Panc1 (cell line): Measurements from ENCODE around the gene TAF11L5. TPM values are rescaled to one million over a fixed set of nuclear protein-coding genes. Genes with fewer than 3 reads are reported as not detected.
"Not testable (repeated sequence)": the region's sequence is repeated elsewhere in the genome, so short reads cannot be mapped to it uniquely, and the experiment has no call there.

Experiments used
- ATAC-seq: fragments of 200-7000 bp; cut with Tn5 transposase; 2 replicates; pipeline ENCODE4 v1.9.1; 2020; ENCODE audit warnings: mild to moderate bottlenecking, moderate library complexity
- BruUV-seq: library from RNA; stranded (reverse); fragments of 400-500 nt; replicated peaks from 2 replicates; lab custom pipeline; 2021; lab: Mats Ljungman, UMichigan
- CTCF ChIA-PET: fragments of 300-600 bp; sonication (Branson Sonifier 250); formaldehyde crosslinking; loops from one replicate; lab custom pipeline; 2022; ENCODE audit warnings: antibody characterized with exemption; lab: Charles Lee
- POLR2A ChIA-PET: fragments of 300-600 bp; sonication (Branson Sonifier 250); formaldehyde crosslinking; loops from one replicate; lab custom pipeline; 2022; ENCODE audit warnings: antibody characterized with exemption; lab: Charles Lee
- DNase-seq: peaks from one replicate; pipeline ENCODE4 v3.0.0-alpha.2; 2010; ENCODE audit warnings: low read depth, low spot score
- H3K27ac ChIP-seq: 2 replicates; pipeline ENCODE4 v1.5.1; 2011; ENCODE audit warnings: mild to moderate bottlenecking, low read length, inconsistent platforms
- H3K27me3 ChIP-seq: fragments of 200-500 bp; sonication (Bioruptor generic); 2 replicates; pipeline ENCODE4 v1.6.0; 2014; ENCODE audit warnings: low read length, inconsistent platforms; ENCODE audit not compliant: control insufficient read depth, insufficient read depth
- H3K36me3 ChIP-seq: fragments of 200-500 bp; sonication (Bioruptor generic); 2 replicates; pipeline ENCODE4 v1.5.1; 2014; ENCODE audit warnings: inconsistent platforms, mild to moderate bottlenecking, low read length, moderate library complexity; ENCODE audit not compliant: control insufficient read depth, insufficient read depth
- H3K4me1 ChIP-seq: 2 replicates; pipeline ENCODE4 v1.5.1; 2011; ENCODE audit warnings: inconsistent platforms, mild to moderate bottlenecking, low read length, moderate library complexity; ENCODE audit not compliant: control insufficient read depth, insufficient read depth
- H3K4me3 ChIP-seq, 2 experiments: 2 replicates each; pipeline ENCODE4 v1.5.1; 2011 to 2012; ENCODE audit warnings: low read depth in 2 of 2, low read length in 2 of 2, mild to moderate bottlenecking in 2 of 2, inconsistent platforms in 1 of 2, moderate library complexity in 1 of 2
- H3K9me3 ChIP-seq: fragments of 200-500 bp; sonication (Bioruptor generic); 2 replicates; pipeline ENCODE4 v1.5.1; 2014; ENCODE audit warnings: low read depth, mild to moderate bottlenecking, inconsistent platforms, low read length, moderate library complexity; ENCODE audit not compliant: control insufficient read depth, insufficient read depth
- in situ Hi-C: cut with HindIII; loops from 2 replicates; pipeline ENCODE4 v1.10.0; 2016; ENCODE audit warnings: low sequenced_read_pairs, low pct_unique_long_range_greater_than_20kb
- intact Hi-C: fragments of 100-400 bp; cut with micrococcal nuclease; formaldehyde crosslinking; loops from one replicate; pipeline ENCODE4 v1.10.0; 2022; ENCODE audit not compliant: unreplicated experiment
- total RNA-seq: library from RNA; stranded (reverse); gene quantifications from one replicate; pipeline ENCODE4 v1.2.1, GENCODE V29; 2021; ENCODE audit not compliant: unreplicated experiment

The TAF11L5 gene
- total RNA-seq, 1 experiment from 2014 or later: not detected

GRCh38 chr5:17517526-17517925 lies 7.5 kb upstream of the TAF11L5 start:
- ATAC-seq, H3K9me3 ChIP-seq, BruUV-seq, CTCF ChIA-PET, H3K27ac ChIP-seq, intact Hi-C loops, H3K27me3 ChIP-seq, DNase-seq, H3K4me3 ChIP-seq, in situ Hi-C loops, H3K4me1 ChIP-seq, H3K36me3 ChIP-seq, POLR2A ChIA-PET: not testable (repeated sequence)

GRCh38 chr5:17518067-17518466 lies 7.0 kb upstream of the TAF11L5 start, which contains the start of gene TAF11L3:
TSS of gene TAF11L3 (plus strand) at chr5:17518367.
- BruUV-seq, POLR2A ChIA-PET, H3K36me3 ChIP-seq, H3K9me3 ChIP-seq, in situ Hi-C loops, H3K27ac ChIP-seq, CTCF ChIA-PET, H3K27me3 ChIP-seq, H3K4me3 ChIP-seq, intact Hi-C loops, ATAC-seq, DNase-seq, H3K4me1 ChIP-seq: not testable (repeated sequence)

DNA sequence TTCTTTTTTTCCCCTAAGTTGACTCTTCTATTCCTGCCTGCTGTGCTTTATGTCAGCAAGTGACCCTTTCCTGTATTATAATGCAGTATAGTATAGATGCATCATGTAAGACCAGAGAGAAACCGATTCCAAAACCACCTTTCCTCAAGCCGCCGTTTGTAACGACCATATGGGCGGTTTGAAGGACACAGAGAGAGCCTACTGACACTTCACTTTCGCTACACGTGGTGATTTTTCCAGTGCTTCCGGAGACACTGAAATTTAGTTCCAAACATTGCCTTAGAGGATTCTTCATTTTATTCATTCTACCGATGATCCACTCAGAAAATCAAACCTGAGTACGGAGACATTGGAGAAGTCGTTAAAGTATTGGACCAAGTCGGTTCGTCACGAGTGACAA lies 5.5 kb upstream of the TAF11L5 start:
- ATAC-seq, H3K27me3 ChIP-seq, H3K4me1 ChIP-seq, intact Hi-C loops, H3K36me3 ChIP-seq, H3K4me3 ChIP-seq, H3K9me3 ChIP-seq, H3K27ac ChIP-seq, POLR2A ChIA-PET, in situ Hi-C loops, BruUV-seq, CTCF ChIA-PET, DNase-seq: not testable (repeated sequence)

DNA sequence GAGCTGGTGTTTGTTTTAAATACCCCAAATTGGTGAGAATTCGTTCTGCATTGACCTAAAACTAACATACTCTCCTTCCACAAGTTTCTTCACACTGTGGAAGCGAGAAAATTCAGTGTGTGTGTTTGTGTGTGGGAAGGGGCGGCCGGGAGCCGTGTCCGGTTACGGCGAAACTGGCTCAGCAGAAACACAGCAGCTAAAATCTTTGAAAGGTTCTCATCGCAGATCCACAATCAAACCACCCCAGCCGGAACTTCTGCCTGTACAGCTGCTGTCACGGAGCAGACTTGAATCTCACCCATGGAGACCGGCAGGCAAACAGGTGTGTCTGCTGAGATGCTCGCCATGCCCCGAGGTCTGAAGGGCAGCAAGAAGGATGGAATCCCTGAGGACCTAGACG lies 3.5 kb upstream of the TAF11L5 start, which contains the start of gene TAF11L4:
TSS of gene TAF11L4 (plus strand) at position 301 of the 400 bp plus-strand sequence.
- H3K4me3 ChIP-seq, H3K27ac ChIP-seq, CTCF ChIA-PET, ATAC-seq, H3K4me1 ChIP-seq, DNase-seq, H3K9me3 ChIP-seq, POLR2A ChIA-PET, H3K27me3 ChIP-seq, intact Hi-C loops, BruUV-seq, H3K36me3 ChIP-seq, in situ Hi-C loops: not testable (repeated sequence)

DNA sequence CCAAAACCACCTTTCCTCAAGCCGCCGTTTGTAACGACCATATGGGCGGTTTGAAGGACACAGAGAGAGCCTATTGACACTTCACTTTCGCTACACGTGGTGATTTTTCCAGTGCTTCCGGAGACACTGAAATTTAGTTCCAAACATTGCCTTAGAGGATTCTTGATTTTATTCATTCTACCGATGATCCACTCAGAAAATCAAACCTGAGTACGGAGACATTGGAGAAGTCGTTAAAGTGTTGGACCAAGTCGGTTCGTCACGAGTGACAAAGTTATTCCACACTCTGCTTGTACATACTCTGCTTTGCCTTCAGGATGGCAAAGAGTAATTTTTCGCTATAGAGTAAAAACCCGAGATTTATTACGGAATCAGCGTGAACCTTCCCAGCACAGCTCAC lies 1.5 kb downstream of the TAF11L5 start:
- H3K9me3 ChIP-seq, in situ Hi-C loops, H3K27me3 ChIP-seq, BruUV-seq, intact Hi-C loops, H3K4me1 ChIP-seq, POLR2A ChIA-PET, H3K27ac ChIP-seq, ATAC-seq, H3K4me3 ChIP-seq, CTCF ChIA-PET, H3K36me3 ChIP-seq: not testable (repeated sequence)
- DNase-seq: peak; percentile 8

GRCh38 chr5:17528369-17528768 lies 3.3 kb downstream of the TAF11L5 start, which contains the start of gene TAF11L6:
TSS of gene TAF11L6 (plus strand) at chr5:17528669.
- CTCF ChIA-PET, ATAC-seq, intact Hi-C loops, H3K4me3 ChIP-seq, H3K4me1 ChIP-seq, in situ Hi-C loops, BruUV-seq, H3K27me3 ChIP-seq, POLR2A ChIA-PET, H3K9me3 ChIP-seq, DNase-seq, H3K27ac ChIP-seq, H3K36me3 ChIP-seq: not testable (repeated sequence)
